ENCODE data around the gene ELP2. TPM values are rescaled to one million over a fixed set of nuclear protein-coding genes. Genes with fewer than 3 reads are reported as not detected.
"Not testable (repeated sequence)": the region's sequence is repeated elsewhere in the genome, so short reads cannot be mapped to it uniquely, and the experiment has no call there.

ELP2 gene
- total and polyA plus RNA-seq, 4 donors: 31.4 to 257 (median 56.9) TPM

DNA sequence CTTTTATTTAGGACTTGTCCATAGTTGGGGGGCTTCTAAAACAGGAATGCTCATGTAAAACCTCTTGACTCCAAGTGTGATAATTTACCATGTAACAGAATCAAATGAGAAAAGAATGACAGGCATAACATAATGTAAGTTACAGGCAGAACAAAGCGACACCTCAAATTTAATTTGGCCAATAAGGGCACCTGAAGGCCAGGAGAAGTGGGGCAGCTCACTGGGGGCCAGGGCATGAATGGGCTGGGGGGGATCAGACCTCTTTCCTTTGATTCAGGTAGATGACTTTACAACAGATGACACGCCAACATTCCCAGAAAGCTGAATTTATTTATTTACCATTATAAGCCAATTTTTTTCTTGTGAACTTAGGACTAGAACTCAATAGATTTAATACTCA is 72.1 kb downstream of the ELP2 start:
- no peak overlapping the region for H3K4me3 ChIP-seq
- H3K27ac ChIP-seq (ENCODE audit: low read depth in 1 of 2, low read length in 1 of 2): no peak overlapping the region
- no peak overlapping the region for H3K9ac ChIP-seq (ENCODE audit: insufficient read depth in 1 of 2, low read length in 2 of 2)
- H3K27me3 ChIP-seq (ENCODE audit: control insufficient read depth in 3 of 3, insufficient read depth in 3 of 3, low read length in 2 of 3): no peaks in the 10 kb centered on the region
- no peaks in the 10 kb centered on the region for H3K4me1 ChIP-seq (ENCODE audit: control insufficient read depth in 5 of 5, insufficient read depth in 5 of 5, low read length in 5 of 5)
- no peak for ATAC-seq (ENCODE audit: insufficient read depth, low FRiP score)
- TF ChIP-seq, protein P1, sequence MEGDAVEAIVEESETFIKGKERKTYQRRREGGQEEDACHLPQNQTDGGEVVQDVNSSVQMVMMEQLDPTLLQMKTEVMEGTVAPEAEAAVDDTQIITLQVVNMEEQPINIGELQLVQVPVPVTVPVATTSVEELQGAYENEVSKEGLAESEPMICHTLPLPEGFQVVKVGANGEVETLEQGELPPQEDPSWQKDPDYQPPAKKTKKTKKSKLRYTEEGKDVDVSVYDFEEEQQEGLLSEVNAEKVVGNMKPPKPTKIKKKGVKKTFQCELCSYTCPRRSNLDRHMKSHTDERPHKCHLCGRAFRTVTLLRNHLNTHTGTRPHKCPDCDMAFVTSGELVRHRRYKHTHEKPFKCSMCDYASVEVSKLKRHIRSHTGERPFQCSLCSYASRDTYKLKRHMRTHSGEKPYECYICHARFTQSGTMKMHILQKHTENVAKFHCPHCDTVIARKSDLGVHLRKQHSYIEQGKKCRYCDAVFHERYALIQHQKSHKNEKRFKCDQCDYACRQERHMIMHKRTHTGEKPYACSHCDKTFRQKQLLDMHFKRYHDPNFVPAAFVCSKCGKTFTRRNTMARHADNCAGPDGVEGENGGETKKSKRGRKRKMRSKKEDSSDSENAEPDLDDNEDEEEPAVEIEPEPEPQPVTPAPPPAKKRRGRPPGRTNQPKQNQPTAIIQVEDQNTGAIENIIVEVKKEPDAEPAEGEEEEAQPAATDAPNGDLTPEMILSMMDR (IDR thresholded peaks at IDR 0.05; ENCODE audit: control extremely low read depth, extremely low read depth): no peak
- no peaks in the 10 kb centered on the region for H3K36me3 ChIP-seq (ENCODE audit: control insufficient read depth in 4 of 4, insufficient read depth in 4 of 4, low read length in 4 of 4)
- H3K9me3 ChIP-seq (ENCODE audit: control insufficient read depth in 4 of 4, insufficient read depth in 3 of 4, low read length in 3 of 4): no peaks in the 10 kb centered on the region
- no peak for DNase-seq
- 89 to 94% methylated on average over 2 of the region's 2 CpGs for WGBS, 2 donors

DNA sequence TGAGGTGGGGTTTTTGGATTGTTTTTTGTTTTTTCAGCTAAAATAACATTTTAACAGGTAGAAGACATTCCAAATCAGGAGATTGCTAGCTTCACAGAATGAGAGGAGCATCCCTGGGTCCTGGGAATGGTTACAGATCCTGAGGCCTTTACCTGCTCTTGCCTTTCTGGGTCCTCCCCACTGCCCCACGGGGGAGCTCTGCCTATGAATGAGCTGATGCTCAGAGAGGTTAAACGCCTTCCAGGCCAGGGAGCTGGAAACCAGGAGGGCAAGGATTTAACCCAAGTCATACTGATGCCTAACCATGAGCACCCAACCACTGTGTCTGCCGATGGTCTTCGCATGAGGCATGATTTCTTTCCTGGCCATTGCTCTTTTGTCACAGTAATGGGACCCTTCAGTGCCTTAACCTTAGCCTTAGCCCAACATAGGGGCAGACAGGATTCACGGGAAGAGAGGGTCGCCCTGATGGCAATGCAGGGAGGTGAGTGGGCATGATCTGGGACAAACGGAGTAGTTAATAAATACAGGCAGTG is 73.7 kb downstream of the ELP2 start:
- DNase-seq: no peak
- no peak for ATAC-seq (ENCODE audit: insufficient read depth, low FRiP score)
- no peaks in the 10 kb centered on the region for H3K27me3 ChIP-seq (ENCODE audit: control insufficient read depth in 3 of 3, insufficient read depth in 3 of 3, low read length in 2 of 3)
- H3K4me1 ChIP-seq (ENCODE audit: control insufficient read depth in 5 of 5, insufficient read depth in 5 of 5, low read length in 5 of 5): no peaks in the 10 kb centered on the region
- 80 to 86% methylated on average over 7 of the region's 7 CpGs for WGBS, 2 donors
- no peaks in the 10 kb centered on the region for H3K9me3 ChIP-seq (ENCODE audit: control insufficient read depth in 4 of 4, insufficient read depth in 3 of 4, low read length in 3 of 4)
- TF ChIP-seq, protein P1 (IDR thresholded peaks at IDR 0.05; ENCODE audit: control extremely low read depth, extremely low read depth): no peak
- no peak overlapping the region for H3K27ac ChIP-seq (ENCODE audit: low read depth in 1 of 2, low read length in 1 of 2)
- H3K9ac ChIP-seq (ENCODE audit: insufficient read depth in 1 of 2, low read length in 2 of 2): no peak overlapping the region
- no peak overlapping the region for H3K4me3 ChIP-seq
- no peaks in the 10 kb centered on the region for H3K36me3 ChIP-seq (ENCODE audit: control insufficient read depth in 4 of 4, insufficient read depth in 4 of 4, low read length in 4 of 4)

DNA sequence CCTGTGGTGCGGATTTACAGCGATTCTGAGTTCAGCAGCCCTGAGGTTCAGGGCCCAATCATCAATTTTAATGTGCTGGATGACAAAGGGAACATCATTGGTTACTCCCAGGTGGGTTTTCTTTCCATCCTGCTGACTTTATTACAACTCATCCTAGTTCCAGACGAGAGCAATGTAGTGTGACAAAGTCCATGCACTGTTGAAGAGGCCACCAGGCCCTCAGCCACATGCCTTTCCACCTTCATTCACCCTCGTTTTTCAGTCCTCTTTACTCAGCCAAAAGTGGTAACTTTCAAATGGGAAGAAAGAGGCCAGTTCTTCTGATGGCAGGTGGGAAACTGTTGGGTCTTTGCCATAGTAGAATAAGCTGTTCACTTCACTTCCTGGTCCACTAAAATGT is 75.5 kb downstream of the ELP2 start:
- ATAC-seq (ENCODE audit: insufficient read depth, low FRiP score): no peak
- Histone ChIP-seq H3K27me3 (ENCODE audit: control insufficient read depth in 3 of 3, insufficient read depth in 3 of 3, low read length in 2 of 3) (no peaks in the 10 kb centered on the region), H3K9ac (ENCODE audit: insufficient read depth in 1 of 2, low read length in 2 of 2) (no peak overlapping the region), H3K4me1 (ENCODE audit: control insufficient read depth in 5 of 5, insufficient read depth in 5 of 5, low read length in 5 of 5) (no peaks in the 10 kb centered on the region), H3K4me3 (no peak overlapping the region), H3K9me3 (ENCODE audit: control insufficient read depth in 4 of 4, insufficient read depth in 3 of 4, low read length in 3 of 4) (no peaks in the 10 kb centered on the region), H3K36me3 (ENCODE audit: control insufficient read depth in 4 of 4, insufficient read depth in 4 of 4, low read length in 4 of 4) (no peaks in the 10 kb centered on the region), H3K27ac (ENCODE audit: low read depth in 1 of 2, low read length in 1 of 2) (no peak overlapping the region)
- TF ChIP-seq, protein P1 (IDR thresholded peaks at IDR 0.05; ENCODE audit: control extremely low read depth, extremely low read depth): no peak
- DNase-seq: no peak
- WGBS, 2 donors: 84% methylated on average over 4 of the region's 4 CpGs

DNA sequence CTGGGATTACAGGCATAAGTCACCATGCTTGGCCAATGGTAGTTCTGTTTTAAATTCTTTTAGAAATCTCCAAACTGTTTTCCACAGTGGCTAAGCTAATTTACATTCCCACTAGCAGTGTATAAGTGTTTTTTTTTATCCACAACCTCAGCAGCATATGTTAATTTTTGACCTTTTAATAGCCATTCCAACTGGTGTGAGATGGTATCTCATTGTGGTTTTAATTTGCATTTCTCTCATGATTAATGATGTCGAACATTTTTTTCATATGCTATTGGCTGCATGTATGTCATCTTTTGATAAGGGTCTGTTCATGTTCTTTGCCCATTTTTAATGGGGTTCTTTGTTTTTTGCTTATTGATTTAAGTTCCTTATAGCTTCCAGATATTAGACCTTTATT is 77.6 kb downstream of the ELP2 start:
- 90 to 97% methylated on average over 1 of the region's 1 CpG for WGBS, 2 donors
- no peak for DNase-seq
- Histone ChIP-seq H3K27me3 (ENCODE audit: control insufficient read depth in 3 of 3, insufficient read depth in 3 of 3, low read length in 2 of 3) (no peaks in the 10 kb centered on the region), H3K9me3 (ENCODE audit: control insufficient read depth in 4 of 4, insufficient read depth in 3 of 4, low read length in 3 of 4) (no peaks in the 10 kb centered on the region), H3K9ac (ENCODE audit: insufficient read depth in 1 of 2, low read length in 2 of 2) (no peak overlapping the region), H3K36me3 (ENCODE audit: control insufficient read depth in 4 of 4, insufficient read depth in 4 of 4, low read length in 4 of 4) (no peaks in the 10 kb centered on the region), H3K27ac (ENCODE audit: low read depth in 1 of 2, low read length in 1 of 2) (no peak overlapping the region), H3K4me3 (no peak overlapping the region), H3K4me1 (ENCODE audit: control insufficient read depth in 5 of 5, insufficient read depth in 5 of 5, low read length in 5 of 5) (no peaks in the 10 kb centered on the region)
- TF ChIP-seq, protein P1 (IDR thresholded peaks at IDR 0.05; ENCODE audit: control extremely low read depth, extremely low read depth): no peak
- no peak for ATAC-seq (ENCODE audit: insufficient read depth, low FRiP score)

DNA sequence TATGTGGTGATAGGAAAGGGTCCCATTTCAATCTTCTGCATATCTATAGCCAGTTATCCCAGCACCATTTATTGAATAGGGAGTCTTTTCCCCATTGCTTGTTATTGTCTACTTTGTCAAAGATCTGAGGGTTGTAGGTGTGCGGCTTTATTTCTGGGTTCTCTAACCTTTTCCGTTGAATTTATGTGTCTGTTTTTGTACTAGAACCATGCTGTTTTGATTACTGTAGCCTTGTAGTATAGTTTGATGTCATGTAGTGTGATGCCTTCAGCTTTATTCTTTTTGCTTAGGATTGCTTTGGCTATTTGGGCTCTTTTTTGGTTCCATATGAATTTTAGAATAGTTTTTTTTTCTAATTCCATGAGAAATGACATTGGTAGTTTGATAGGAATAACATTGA is 78.3 kb downstream of the ELP2 start:
- not testable (repeated sequence) for H3K4me3 ChIP-seq; H3K27me3 ChIP-seq (ENCODE audit: control insufficient read depth in 3 of 3, insufficient read depth in 3 of 3, low read length in 2 of 3); H3K27ac ChIP-seq (ENCODE audit: low read depth in 1 of 2, low read length in 1 of 2); H3K9ac ChIP-seq (ENCODE audit: insufficient read depth in 1 of 2, low read length in 2 of 2); H3K4me1 ChIP-seq (ENCODE audit: control insufficient read depth in 5 of 5, insufficient read depth in 5 of 5, low read length in 5 of 5); ATAC-seq (ENCODE audit: insufficient read depth, low FRiP score); H3K9me3 ChIP-seq (ENCODE audit: control insufficient read depth in 4 of 4, insufficient read depth in 3 of 4, low read length in 3 of 4); H3K36me3 ChIP-seq (ENCODE audit: control insufficient read depth in 4 of 4, insufficient read depth in 4 of 4, low read length in 4 of 4); DNase-seq
- WGBS, 2 donors: 96 to 98% methylated on average over 2 of the region's 2 CpGs

All from lung (tissue), 12 donors.